G401 (cell line): ENCODE measurements around the gene CYP46A1. TPM values are rescaled to one million over a fixed set of nuclear protein-coding genes. Genes with fewer than 3 reads are reported as not detected.

Experiments
- DNase-seq: peaks from one replicate; pipeline ENCODE4 v3.0.0-alpha.2; 2015; ENCODE audit warnings: low spot score
- in situ Hi-C: cut with HindIII; loops from 2 replicates; pipeline ENCODE4 v1.10.0; 2016; ENCODE audit warnings: low sequenced_read_pairs, mixed read lengths
- total RNA-seq: library from RNA; depleted of rRNA; stranded (reverse); fragments of >200 nt; shearing (Covaris generic); gene quantifications from 2 replicates; pipeline ENCODE4 v1.2.3, GENCODE V29; 2014

CYP46A1 gene
- total RNA-seq, 1 experiment from 2014 or later = 3.0 TPM

DNA sequence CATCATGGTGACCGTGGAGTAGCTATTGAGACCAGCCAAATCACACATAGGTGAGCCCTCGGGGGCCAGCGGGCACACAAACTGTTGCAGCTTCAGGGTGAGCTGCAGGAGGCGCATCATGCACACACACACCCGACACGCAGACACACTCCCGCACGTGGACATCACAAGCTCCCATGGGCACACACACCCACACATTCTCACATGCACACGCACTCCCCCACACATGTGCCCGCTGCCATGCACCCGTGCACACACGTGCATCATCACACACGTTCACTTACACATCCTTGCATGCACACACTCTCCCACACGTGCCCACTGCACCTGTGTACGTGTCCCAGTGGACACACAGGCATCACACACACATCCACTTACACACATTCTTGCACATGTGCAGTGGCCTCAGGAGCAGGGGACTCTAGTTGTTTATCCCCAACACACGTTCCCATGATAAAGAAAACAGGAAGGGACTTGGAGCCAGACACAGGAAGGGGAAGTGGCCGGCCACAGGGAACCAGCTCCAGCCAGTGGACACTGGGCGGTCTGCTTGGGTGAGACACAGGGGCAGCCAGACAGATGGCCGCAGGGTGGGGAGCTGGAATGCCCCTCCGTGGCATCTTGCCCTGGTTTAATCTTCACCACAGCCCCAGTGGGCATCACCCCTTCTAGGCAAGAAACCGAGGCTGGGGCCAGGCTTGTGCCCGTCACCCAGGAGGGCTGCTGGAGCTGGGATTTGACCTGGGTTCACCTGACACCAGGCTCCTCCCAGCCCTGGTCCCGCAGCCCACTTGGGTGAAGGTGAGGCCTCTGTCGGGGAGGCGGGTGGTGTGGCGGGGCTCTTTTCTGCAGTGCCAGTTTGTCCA lies 49.7 kb downstream of the CYP46A1 start:
- in situ Hi-C loops = no loop called here
- DNase-seq = no peak

DNA sequence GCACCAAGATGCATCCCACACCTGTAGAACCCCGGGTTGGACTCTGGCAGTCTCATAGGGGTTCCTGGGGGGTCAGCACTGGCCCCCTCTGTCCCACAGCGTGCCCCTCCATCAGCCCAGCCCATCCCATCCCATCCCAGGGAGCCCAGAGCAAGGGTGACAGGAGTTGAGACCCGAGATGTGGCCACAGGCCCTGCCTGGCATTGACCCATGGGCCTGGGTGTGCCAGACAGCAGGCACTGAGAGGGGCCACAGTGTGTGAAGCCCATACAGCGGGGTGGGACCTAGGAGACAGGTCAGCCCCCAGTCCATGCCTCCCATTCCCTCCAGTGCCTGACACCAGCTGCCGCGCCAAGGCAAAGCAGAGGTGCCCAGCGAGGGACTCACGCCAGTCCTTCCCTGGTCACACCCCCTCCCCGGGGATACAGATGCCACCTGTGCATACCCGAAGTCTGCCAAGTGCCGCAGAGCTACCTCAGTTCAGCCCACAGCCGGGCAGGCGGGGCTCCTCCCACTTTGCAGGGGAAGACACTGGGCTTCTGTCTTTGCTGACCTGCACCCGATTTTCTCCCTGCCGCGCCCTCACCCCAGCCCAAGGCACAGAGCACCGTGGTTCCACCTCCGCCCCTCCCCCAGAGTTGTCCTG lies 50.4 kb downstream of the CYP46A1 start:
- in situ Hi-C loops = no loop called here
- no peak for DNase-seq

- in situ Hi-C loops = no loop called here
- DNase-seq = no peak
These were observed 51.4 kb downstream of the CYP46A1 start for GRCh38 chr14:99735189-99736135.

GRCh38 chr14:99736603-99737371 lies 52.7 kb downstream of the CYP46A1 start:
- in situ Hi-C loops = no loop called here
- DNase-seq = peak; percentile 12

DNA sequence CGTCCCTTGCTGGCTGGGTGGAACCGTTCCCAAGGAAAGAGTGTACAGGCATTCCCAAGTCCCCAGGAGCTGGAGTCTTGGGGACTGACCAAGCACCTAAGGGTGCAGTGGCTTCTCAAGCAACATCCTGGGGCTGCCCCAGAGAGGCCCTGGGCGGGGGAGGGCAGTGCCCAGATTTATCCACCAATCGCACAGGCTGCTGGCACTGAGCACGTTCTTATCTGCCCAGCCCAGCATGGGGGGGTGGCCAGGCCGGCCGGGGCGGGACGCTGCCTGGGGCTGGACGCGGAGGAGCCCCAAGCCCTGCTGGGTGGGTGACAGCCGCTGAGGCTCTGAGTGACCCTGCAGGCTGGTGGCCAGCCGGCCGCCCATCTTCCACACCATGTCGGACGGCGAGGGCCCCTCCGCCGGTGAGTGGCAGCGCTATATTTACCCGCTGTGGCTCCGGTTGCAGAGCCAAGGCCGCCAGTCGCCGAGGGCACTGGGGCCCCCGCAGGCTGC lies 53.4 kb downstream of the CYP46A1 start:
- no peak for DNase-seq
- in situ Hi-C loops = no loop called here

DNA sequence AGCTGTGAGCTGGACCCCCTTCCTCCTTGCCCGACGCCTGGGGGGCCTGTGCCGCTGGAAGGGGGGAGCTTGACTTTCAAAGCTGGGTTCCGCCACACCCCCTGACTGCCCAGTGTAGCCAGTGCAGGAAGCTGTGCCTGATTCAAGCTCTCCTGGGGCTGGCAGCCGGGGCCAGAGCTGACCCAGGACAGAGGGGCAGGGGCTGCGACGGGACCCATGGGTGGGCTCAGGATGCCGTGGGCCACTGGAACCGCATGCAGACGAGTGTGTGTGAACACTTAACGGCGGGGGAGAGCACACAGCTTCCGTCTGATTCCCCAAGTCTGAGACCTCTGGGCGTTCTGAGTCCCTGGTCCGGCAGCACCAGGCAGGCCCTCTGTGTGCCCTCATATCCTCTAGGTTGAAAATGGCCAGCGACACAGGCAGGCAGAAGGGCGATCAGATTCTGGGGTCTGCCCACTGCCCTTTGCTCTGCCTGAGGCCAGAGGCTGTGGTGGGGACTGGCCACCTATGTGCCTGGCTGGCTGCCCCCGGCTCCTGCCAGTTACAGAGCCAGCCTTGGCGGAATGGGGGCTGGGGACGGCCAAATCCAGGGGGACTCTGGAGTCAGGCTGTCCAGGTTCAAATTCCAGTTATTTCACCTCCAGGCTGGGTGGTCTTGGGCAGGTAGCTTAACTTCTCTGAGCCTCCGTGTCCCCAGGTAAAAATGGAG lies 54.0 kb downstream of the CYP46A1 start:
- in situ Hi-C loops = no loop called here

GRCh38 chr14:99740411-99740810 lies 56.3 kb downstream of the CYP46A1 start:
- in situ Hi-C loops = no loop called here

More for the DNA sequence above, 54.0 kb downstream of the CYP46A1 start:
- no peak for DNase-seq

DNA sequence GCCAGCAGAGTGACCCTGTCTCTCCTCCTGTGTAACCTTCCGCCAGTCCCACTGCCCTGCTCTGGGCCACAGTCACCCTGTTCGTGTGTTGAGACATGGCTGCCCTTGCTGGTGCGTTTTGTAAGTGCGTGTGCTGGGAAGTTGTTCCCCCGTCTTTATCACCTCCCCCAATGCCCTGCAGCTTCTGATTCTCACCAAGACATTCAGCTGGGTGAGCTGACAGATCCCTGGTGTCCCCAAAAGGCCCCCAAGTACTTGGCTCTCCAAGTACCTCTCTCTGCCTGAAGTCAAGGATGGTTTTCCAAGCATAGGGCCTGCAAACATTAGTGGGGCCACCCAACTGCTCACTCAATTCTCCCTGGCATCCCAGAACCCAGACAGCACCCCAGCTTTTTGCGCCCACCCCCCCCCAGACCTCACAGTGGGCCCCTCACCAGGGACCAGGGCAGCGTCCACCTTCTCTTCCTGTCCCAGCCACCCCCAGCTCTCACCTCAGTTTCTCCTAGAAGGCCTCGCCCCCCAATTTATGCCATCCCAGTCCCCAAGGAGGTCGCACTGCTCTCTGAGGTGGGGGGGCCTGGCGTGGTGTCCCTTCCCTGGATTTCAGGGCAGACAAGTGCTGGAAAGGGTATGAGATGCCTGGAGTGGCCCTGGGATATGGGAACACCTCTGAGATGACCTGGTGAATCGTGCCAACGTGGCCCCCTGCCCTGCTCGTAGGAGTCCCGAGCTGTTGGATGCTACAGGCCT lies 57.3 kb downstream of the CYP46A1 start:
- no peak for DNase-seq
- in situ Hi-C loops = no loop called here

More at GRCh38 chr14:99740411-99740810, 56.3 kb downstream of the CYP46A1 start:
- no peak for DNase-seq

- in situ Hi-C loops = no loop called here
- no peak for DNase-seq
These were observed 58.0 kb downstream of the CYP46A1 start for GRCh38 chr14:99742074-99742473.

DNA sequence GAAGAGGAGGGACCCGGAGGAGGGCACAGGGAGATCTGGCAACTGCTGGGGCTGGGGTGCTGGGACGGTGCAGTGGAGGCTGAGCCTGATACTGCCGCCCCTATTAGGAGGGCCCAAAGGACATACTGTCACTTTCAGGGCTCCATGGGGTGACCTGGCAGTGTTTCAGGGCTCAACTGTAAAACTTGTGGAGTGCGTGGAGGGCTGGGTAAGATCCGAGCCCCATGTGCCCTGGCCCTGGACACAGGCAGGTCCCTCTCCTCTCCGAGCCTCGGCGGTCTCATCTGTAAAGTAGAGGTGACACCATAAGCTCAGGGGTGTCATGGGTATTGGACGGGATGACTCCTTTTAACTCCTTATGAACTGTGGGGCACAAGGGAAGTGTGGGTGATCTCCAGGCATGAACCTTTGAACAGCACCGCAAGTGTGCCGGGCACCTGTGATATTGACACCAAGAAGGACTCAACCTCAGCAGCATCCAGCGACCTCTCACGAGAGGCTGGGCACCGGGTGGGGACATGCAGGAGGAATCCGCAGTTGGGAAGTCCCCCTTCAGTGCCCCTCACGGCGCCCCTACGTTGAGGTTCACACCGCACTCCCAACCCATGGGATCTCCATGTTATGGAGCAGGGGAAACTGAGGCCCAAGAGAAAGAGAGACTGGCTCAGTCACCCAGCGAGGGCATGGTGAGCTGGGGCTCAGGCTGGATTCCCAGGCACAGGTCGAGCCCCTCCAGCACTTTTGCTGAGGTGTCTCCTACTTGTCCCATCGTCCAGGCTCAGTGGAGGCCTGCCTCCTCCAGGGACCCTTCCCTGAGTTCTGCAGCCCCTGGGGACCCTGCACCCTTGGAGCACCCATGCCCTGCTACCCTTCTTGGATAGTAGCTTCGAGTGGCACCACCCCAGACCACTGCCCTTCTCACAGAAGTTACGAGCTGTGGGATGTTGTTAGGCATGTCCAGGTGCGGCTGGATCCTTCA lies 58.7 kb downstream of the CYP46A1 start:
- DNase-seq = no peak
- in situ Hi-C loops = no loop called here

- in situ Hi-C loops = no loop called here
- DNase-seq = no peak
These were observed 60.2 kb downstream of the CYP46A1 start for GRCh38 chr14:99744199-99744872.

DNA sequence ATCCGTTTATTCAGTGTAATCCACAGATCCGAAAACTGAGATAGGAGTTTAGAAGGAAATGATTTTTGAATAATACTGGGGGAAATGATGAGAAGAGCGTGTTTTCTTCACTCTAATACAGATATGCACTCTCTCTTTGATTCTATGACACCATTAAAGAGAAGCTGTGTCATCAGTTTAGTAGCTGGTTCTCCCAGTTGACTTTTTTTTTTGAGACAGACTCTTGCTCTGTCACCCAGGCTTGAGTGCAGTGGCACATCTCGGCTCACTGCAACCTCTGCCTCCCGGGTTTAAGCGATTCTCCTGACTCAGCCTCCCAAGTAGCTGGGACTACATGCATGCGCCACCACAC lies 60.8 kb downstream of the CYP46A1 start:
- DNase-seq = no peak
- in situ Hi-C loops = no loop called here

- in situ Hi-C loops = no loop called here
- no peak for DNase-seq
These were observed 61.3 kb downstream of the CYP46A1 start for GRCh38 chr14:99745307-99745951.

DNA sequence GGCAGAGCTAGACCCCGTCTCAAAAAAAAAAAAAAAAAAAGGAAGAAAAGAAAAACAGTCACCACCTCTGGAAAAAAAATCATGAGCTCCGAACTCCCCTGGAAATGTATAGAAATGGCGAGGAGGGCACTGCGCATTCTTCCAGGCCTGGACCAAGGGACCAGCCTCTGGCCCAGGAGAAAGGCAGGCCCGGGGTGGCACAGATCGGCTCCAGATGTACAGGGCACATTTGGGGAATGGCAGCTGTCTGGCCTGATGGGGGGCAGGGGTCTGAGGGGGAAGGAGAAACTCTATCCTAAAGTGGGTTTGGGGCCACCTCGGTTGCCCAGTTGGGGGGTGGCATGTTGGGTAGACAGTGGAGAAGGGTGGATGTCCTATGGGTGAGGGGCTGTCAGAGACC lies 63.1 kb downstream of the CYP46A1 start:
- in situ Hi-C loops = no loop called here
- no peak for DNase-seq

DNA sequence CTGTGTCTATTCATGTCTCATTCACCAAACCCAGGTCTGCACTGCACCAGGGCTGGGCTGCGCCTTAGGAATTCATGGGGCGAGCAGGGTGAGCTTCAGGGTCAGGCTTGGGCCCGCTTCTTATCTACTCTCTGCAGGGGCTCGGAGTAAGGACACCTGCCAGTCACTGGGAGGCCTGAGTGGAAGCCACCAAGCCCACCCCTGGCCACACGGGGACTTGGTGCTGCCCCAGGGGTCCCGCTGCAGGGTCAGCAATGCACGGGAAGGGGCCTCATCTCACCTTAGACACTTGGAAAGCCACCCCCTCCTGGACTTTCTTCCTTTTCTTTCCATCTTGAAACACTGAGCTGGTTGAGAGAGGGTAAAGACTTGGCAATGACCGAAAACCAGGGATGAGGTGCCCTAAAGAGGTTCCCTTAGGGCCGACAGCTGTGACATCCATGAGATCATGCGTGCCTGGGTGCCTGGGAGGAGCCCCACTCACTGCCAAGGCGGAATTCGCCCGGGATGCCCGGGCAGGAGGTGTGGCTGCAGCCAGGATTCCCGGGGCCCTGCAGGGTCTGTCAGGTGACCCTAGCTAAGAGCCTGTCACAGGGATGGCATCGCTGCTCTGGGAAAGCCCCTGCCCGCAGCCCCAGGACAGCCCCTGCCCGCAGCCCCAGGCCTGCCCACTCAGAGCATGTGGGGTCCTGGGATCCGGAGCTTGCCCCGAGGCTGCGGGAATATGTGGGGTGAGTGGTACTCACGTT lies 63.7 kb downstream of the CYP46A1 start:
- in situ Hi-C loops = no loop called here
- DNase-seq = no peak
